Fibroblast of the aortic adventitia (primary cell): ENCODE measurements around the gene ADTRP. TPM values are rescaled to one million over a fixed set of nuclear protein-coding genes. Genes with fewer than 3 reads are reported as not detected.

ENCODE experiments used
- DNase-seq: peaks from one replicate; pipeline ENCODE4 v3.0.0-alpha.2; 2010; ENCODE audit warnings: low read depth
- H3K4me3 ChIP-seq: 2 replicates; pipeline ENCODE4 v1.5.1; 2011; ENCODE audit warnings: low read depth, mild to moderate bottlenecking, control low read depth, low read length, moderate library complexity
- CTCF ChIP-seq: IDR thresholded peaks from 2 replicates; pipeline ENCODE4 v1.5.1; 2011; ENCODE audit warnings: mild to moderate bottlenecking, low read length, control low read depth, inconsistent platforms; ENCODE audit not compliant: insufficient read depth
- total RNA-seq: library from RNA; depleted of rRNA; stranded (reverse); fragments of >200 nt; gene quantifications from 2 replicates; pipeline ENCODE4 v1.2.3, GENCODE V29; 2012; ENCODE audit warnings: low replicate concordance

The ADTRP gene
- total RNA-seq, 1 donor, result 10.9 TPM

GRCh38 chr6:11760015-11760473 lies 18.6 kb downstream of the ADTRP start:
- DNase-seq, result no peak
- TF ChIP-seq CTCF, result no peak
- H3K4me3 ChIP-seq, result no peak overlapping the region

GRCh38 chr6:11758878-11759277 lies 19.7 kb downstream of the ADTRP start:
- no peak for TF ChIP-seq CTCF
- no peak for DNase-seq

GRCh38 chr6:11756726-11757125 lies 21.9 kb downstream of the ADTRP start:
- DNase-seq, result no peak
- no peak overlapping the region for H3K4me3 ChIP-seq
- no peak for TF ChIP-seq CTCF

More at GRCh38 chr6:11758878-11759277, 19.7 kb downstream of the ADTRP start:
- no peak overlapping the region for H3K4me3 ChIP-seq

- no peak for TF ChIP-seq CTCF
- H3K4me3 ChIP-seq, result no peak overlapping the region
- no peak for DNase-seq
Measured at GRCh38 chr6:11756292-11756691, 22.3 kb downstream of the ADTRP start.

GRCh38 chr6:11755725-11756124 lies 22.9 kb downstream of the ADTRP start:
- DNase-seq, result no peak

GRCh38 chr6:11754625-11755271 lies 23.9 kb downstream of the ADTRP start:
- DNase-seq, result peak; percentile 52
- no peak for TF ChIP-seq CTCF

More at GRCh38 chr6:11755725-11756124, 22.9 kb downstream of the ADTRP start:
- no peak overlapping the region for H3K4me3 ChIP-seq
- TF ChIP-seq CTCF, result no peak

GRCh38 chr6:11753798-11754197 lies 24.8 kb downstream of the ADTRP start:
- TF ChIP-seq CTCF, result no peak
- H3K4me3 ChIP-seq, result no peak overlapping the region
- DNase-seq, result no peak

More at GRCh38 chr6:11754625-11755271, 23.9 kb downstream of the ADTRP start:
- H3K4me3 ChIP-seq, result no peak overlapping the region
